Measurements from ENCODE around the gene CDH5.

- TF ChIP-seq, protein P1, sequence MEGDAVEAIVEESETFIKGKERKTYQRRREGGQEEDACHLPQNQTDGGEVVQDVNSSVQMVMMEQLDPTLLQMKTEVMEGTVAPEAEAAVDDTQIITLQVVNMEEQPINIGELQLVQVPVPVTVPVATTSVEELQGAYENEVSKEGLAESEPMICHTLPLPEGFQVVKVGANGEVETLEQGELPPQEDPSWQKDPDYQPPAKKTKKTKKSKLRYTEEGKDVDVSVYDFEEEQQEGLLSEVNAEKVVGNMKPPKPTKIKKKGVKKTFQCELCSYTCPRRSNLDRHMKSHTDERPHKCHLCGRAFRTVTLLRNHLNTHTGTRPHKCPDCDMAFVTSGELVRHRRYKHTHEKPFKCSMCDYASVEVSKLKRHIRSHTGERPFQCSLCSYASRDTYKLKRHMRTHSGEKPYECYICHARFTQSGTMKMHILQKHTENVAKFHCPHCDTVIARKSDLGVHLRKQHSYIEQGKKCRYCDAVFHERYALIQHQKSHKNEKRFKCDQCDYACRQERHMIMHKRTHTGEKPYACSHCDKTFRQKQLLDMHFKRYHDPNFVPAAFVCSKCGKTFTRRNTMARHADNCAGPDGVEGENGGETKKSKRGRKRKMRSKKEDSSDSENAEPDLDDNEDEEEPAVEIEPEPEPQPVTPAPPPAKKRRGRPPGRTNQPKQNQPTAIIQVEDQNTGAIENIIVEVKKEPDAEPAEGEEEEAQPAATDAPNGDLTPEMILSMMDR (IDR thresholded peaks at IDR 0.05), result no peak
- TF ChIP-seq ZFX (IDR thresholded peaks at IDR 0.05; ENCODE audit: borderline replicate concordance), result no peak
These were observed 3.2 kb upstream of the CDH5 start for GRCh38 chr16:66363211-66363777.

Data from 22Rv1 (cell line).